IMR-90 (cell line): ENCODE results near the gene CNKSR2. TPM values are rescaled to one million over a fixed set of nuclear protein-coding genes. Genes with fewer than 3 reads are reported as not detected.

ENCODE experiments used
- ATAC-seq: fragments of 200-7000 bp; cut with Tn5 transposase; 2 replicates; pipeline ENCODE4 v1.9.1; 2020; ENCODE audit warnings: low read depth, mild to moderate bottlenecking, moderate library complexity
- BruUV-seq: library from RNA; stranded (reverse); fragments of 400-500 nt; replicated peaks from 2 replicates; lab custom pipeline; 2021; lab: Mats Ljungman, UMichigan
- CTCF ChIA-PET: fragments of 300-600 bp; formaldehyde crosslinking; extraction: SDS; loops from one replicate; lab custom pipeline; 2021; ENCODE audit warnings: antibody characterized with exemption; lab: Yijun Ruan, JAX
- POLR2A ChIA-PET: fragments of 300-600 bp; sonication (Branson Sonifier 250); formaldehyde crosslinking; loops from one replicate; lab custom pipeline; 2022; ENCODE audit warnings: antibody characterized with exemption; ENCODE audit not compliant: unreplicated experiment; lab: Charles Lee
- DNase-seq: peaks from one replicate; pipeline ENCODE4 v3.0.0; 2013
- H2AFZ ChIP-seq: replicated peaks from 2 replicates; pipeline ENCODE3; 2013; ENCODE audit warnings: low read length, mild to moderate bottlenecking; ENCODE audit not compliant: poor library complexity
- H2AK5ac ChIP-seq: 2 replicates; pipeline ENCODE4 v1.6.1; 2013; ENCODE audit warnings: low read depth, low read length, inconsistent platforms
- H2AK9ac ChIP-seq: replicated peaks from 2 replicates; pipeline ENCODE3; 2013; ENCODE audit warnings: mild to moderate bottlenecking, low read depth, low read length, moderate library complexity; ENCODE audit not compliant: poor library complexity
- H2BK120ac ChIP-seq: 2 replicates; pipeline ENCODE4 v1.6.1; 2013; ENCODE audit warnings: low read depth, low read length, inconsistent platforms
- H2BK15ac ChIP-seq: 3 replicates; pipeline ENCODE4 v1.6.1; 2013; ENCODE audit warnings: low read depth, low read length, inconsistent platforms
- H2BK20ac ChIP-seq: 2 replicates; pipeline ENCODE4 v1.6.1; 2013; ENCODE audit warnings: low read depth, mild to moderate bottlenecking, inconsistent platforms, low read length, moderate library complexity
- H2BK5ac ChIP-seq: 2 replicates; pipeline ENCODE4 v1.6.1; 2013; ENCODE audit warnings: mild to moderate bottlenecking, low read depth, low read length, inconsistent platforms; ENCODE audit not compliant: poor library complexity, severe bottlenecking
- H3K14ac ChIP-seq: replicated peaks from 2 replicates; pipeline ENCODE4 v1.6.1; 2013; ENCODE audit warnings: low read depth, low read length, inconsistent platforms
- H3K18ac ChIP-seq: 2 replicates; pipeline ENCODE4 v1.6.1; 2013; ENCODE audit warnings: low read depth, low read length, control low read depth
- H3K23ac ChIP-seq: 2 replicates; pipeline ENCODE4 v1.6.1; 2013; ENCODE audit warnings: low read depth, low read length, inconsistent platforms
- H3K27ac ChIP-seq: 2 replicates; pipeline ENCODE4 v1.5.1; 2013; ENCODE audit warnings: mild to moderate bottlenecking, control low read depth, low read length; ENCODE audit not compliant: insufficient read depth
- H3K27me3 ChIP-seq: 2 replicates; pipeline ENCODE4 v1.6.1; 2013; ENCODE audit warnings: low read length; ENCODE audit not compliant: control insufficient read depth, insufficient read depth
- H3K36me3 ChIP-seq: 2 replicates; pipeline ENCODE4 v1.6.1; 2013; ENCODE audit warnings: low read length, mixed read lengths; ENCODE audit not compliant: control insufficient read depth, insufficient read depth
- H3K4ac ChIP-seq: 2 replicates; pipeline ENCODE4 v1.6.1; 2013; ENCODE audit warnings: low read depth, low read length, inconsistent platforms
- H3K4me1 ChIP-seq: 2 replicates; pipeline ENCODE4 v1.6.1; 2013; ENCODE audit warnings: low read length, mixed read lengths; ENCODE audit not compliant: control insufficient read depth, insufficient read depth
- H3K4me2 ChIP-seq: 2 replicates; pipeline ENCODE4 v1.6.1; 2013; ENCODE audit warnings: low read depth, mild to moderate bottlenecking, control low read depth, low read length, moderate library complexity
- H3K4me3 ChIP-seq: 2 replicates; pipeline ENCODE4 v1.5.1; 2013; ENCODE audit warnings: low read depth, mild to moderate bottlenecking, control low read depth, low read length, moderate library complexity; ENCODE audit not compliant: insufficient read depth
- H3K56ac ChIP-seq: 2 replicates; pipeline ENCODE4 v1.6.1; 2013; ENCODE audit warnings: low read length, inconsistent platforms; ENCODE audit not compliant: insufficient read depth; ENCODE audit errors: extremely low read depth
- H3K79me1 ChIP-seq, 2 experiments: 2 replicates each; pipeline ENCODE4 v1.6.1; 2013; ENCODE audit warnings: low read length in 2 of 2, inconsistent platforms in 1 of 2, low read depth in 1 of 2
- H3K9ac ChIP-seq: 2 replicates; pipeline ENCODE4 v1.6.1; 2013; ENCODE audit warnings: low read depth, low read length, control low read depth
- H3K9me1 ChIP-seq: 2 replicates; pipeline ENCODE4 v1.6.1; 2013; ENCODE audit warnings: low read length, inconsistent platforms; ENCODE audit not compliant: insufficient read depth
- H3K9me3 ChIP-seq: 2 replicates; pipeline ENCODE4 v1.6.1; 2013; ENCODE audit warnings: low read length; ENCODE audit not compliant: control insufficient read depth, insufficient read depth
- H4K20me1 ChIP-seq: 2 replicates; pipeline ENCODE4 v1.6.1; 2013; ENCODE audit warnings: low read length, inconsistent platforms; ENCODE audit not compliant: insufficient read depth
- H4K5ac ChIP-seq: 2 replicates; pipeline ENCODE4 v1.6.1; 2013; ENCODE audit warnings: mild to moderate bottlenecking, low read depth, low read length, control low read depth
- H4K8ac ChIP-seq, 2 experiments: 2 replicates each; pipeline ENCODE4 v1.6.1; 2013; ENCODE audit warnings: low read depth in 2 of 2, low read length in 2 of 2, control low read depth in 1 of 2, inconsistent platforms in 1 of 2
- H4K91ac ChIP-seq: 2 replicates; pipeline ENCODE4 v1.6.1; 2013; ENCODE audit warnings: low read depth, low read length, inconsistent platforms; ENCODE audit not compliant: insufficient read depth
- BHLHE40 ChIP-seq: fragments of 150-350 bp; IDR thresholded peaks from 2 replicates; pipeline ENCODE4 v1.6.1; 2016; ENCODE audit warnings: mild to moderate bottlenecking, low read depth, low read length
- CHD1 ChIP-seq: IDR thresholded peaks from 2 replicates; pipeline ENCODE4 v1.6.1; 2012; ENCODE audit warnings: low read depth, low read length, improper control_type of control experiment
- FOS ChIP-seq: fragments of 150-350 bp; IDR thresholded peaks from 2 replicates; pipeline ENCODE4 v1.6.1; 2016; ENCODE audit warnings: low read depth, low read length
- MAFK ChIP-seq: IDR thresholded peaks from 2 replicates; pipeline ENCODE4 v1.6.1; 2012; ENCODE audit warnings: low read depth, low read length, improper control_type of control experiment
- MXI1 ChIP-seq: IDR thresholded peaks from 2 replicates; pipeline ENCODE4 v1.6.1; 2012; ENCODE audit warnings: low read depth, mild to moderate bottlenecking, low read length, moderate library complexity, borderline replicate concordance
- POLR2A ChIP-seq: IDR thresholded peaks from 2 replicates; pipeline ENCODE4 v1.6.1; 2012; ENCODE audit warnings: mild to moderate bottlenecking, low read depth, low read length
- RAD21 ChIP-seq: IDR thresholded peaks from 2 replicates; pipeline ENCODE4 v1.6.1; 2012; ENCODE audit warnings: low read length, improper control_type of control experiment
- SMC3 ChIP-seq: fragments of 150-350 bp; IDR thresholded peaks from 2 replicates; pipeline ENCODE4 v1.6.1; 2016; ENCODE audit warnings: low read depth, mild to moderate bottlenecking, antibody characterized with exemption, low read length, moderate library complexity
- WGBS, 2 experiments: methylation state at CpG; one replicate each; pipeline versions ENCODE4 v1.1.5 to v1.1.7; 2013; ENCODE audit warnings: missing lambda C conversion rate in 2 of 2; ENCODE audit not compliant: insufficient read length in 1 of 2; ENCODE audit errors: extremely low coverage in 2 of 2; 5-methylcytosine and 5-hydroxymethylcytosine counted together
- dilution Hi-C: fragments of 300-500 bp; cut with HindIII; formaldehyde crosslinking; loops from one replicate; pipeline ENCODE4 v1.14.3; 2018; ENCODE audit warnings: low sequenced_read_pairs; ENCODE audit not compliant: unreplicated experiment
- in situ Hi-C: fragments of 300-500 bp; cut with MboI; formaldehyde crosslinking; loops from 3 replicates; pipeline ENCODE4 v1.14.3; 2019; ENCODE audit warnings: low sequenced_read_pairs, inconsistent platforms, mixed read lengths
- intact Hi-C: fragments of 100-400 bp; cut with micrococcal nuclease; formaldehyde crosslinking; loops from 2 replicates; pipeline ENCODE4 v1.10.0; 2022
- polyA plus RNA-seq, 3 experiments: library from polyadenylated mRNA; depleted of rRNA; stranded (reverse); fragments of >200 nt; gene quantifications; 2 replicates each; pipeline ENCODE4 v1.2.3, GENCODE V29; 2012; ENCODE audit warnings: low replicate concordance in 1 of 3
- total RNA-seq: library from RNA; depleted of rRNA; stranded (reverse); fragments of >200 nt; gene quantifications from 2 replicates; pipeline ENCODE4 v1.2.3, GENCODE V29; 2012
- TF ChIP-seq, protein P1 (sequence below): fragments of 150-350 bp; IDR thresholded peaks from 2 replicates; pipeline ENCODE4 v1.6.1; 2017; ENCODE audit warnings: mild to moderate bottlenecking, antibody characterized with exemption, low read length, low read depth
- TF ChIP-seq, protein P2 (sequence below): conservative IDR thresholded peaks from 2 replicates; pipeline ENCODE4 v1.5.1; 2012; ENCODE audit warnings: mild to moderate bottlenecking, low read depth, low read length, improper control_type of control experiment

Gene CNKSR2
- total and polyA plus RNA-seq, 2 of the 4 experiments (the other 2 are of a cell fraction): 0.14 to 0.90 TPM

DNA sequence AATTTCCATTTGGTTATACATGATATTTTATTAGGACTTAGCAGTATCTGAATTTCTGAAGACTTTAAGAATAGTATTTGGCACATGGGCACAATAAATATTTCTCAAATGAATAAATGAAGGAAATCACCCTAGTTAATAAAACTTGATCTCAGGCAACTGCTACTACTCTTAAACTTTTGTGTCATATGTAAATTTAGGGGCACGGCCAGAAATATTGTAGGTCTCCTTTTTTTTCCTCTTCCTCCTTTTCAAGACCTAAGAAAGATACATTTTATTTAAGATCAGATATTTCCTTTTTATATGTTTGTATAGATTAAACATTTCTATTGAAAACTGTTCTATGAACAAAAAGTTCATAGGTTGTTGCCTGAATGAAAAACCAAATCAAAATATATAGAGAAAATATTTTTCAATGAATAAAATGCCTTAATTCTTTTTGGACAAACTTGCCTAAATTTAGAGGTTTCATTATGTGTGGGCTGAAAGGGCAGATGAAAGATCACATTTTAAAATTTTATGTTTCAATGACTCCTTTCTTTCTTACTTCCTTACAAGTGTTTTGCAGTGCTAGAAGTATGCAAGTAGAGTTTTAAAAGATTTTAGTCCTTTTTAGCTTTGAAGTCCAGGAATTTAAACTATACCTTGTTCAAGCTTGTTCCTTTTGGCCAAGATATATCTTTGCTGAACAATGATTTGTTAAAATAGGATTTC, 26.3 kb downstream of the CNKSR2 start:
- dilution Hi-C loops: no loop called here
- H4K20me1 ChIP-seq: no peaks in the 10 kb centered on the region

More for the DNA sequence above, 26.3 kb downstream of the CNKSR2 start:
- Histone ChIP-seq H3K79me1 (no peaks in the 10 kb centered on the region), H4K91ac (no peak overlapping the region), H2AFZ (no peak overlapping the region), H3K18ac (no peak overlapping the region), H3K56ac (no peak overlapping the region), H3K9me3 (no peaks in the 10 kb centered on the region), H2AK5ac (no peak overlapping the region), H3K4me2 (no peak overlapping the region), H3K4me3 (no peak overlapping the region), H3K4ac (no peak overlapping the region), H3K27ac (no peak overlapping the region), H3K14ac (no peak overlapping the region), H3K9me1 (no peaks in the 10 kb centered on the region), H2BK5ac (no peak overlapping the region), H3K4me1 (no peaks in the 10 kb centered on the region), H4K5ac (no peak overlapping the region), H2BK120ac (no peak overlapping the region), H2BK15ac (no peak overlapping the region), H3K36me3 (no peaks in the 10 kb centered on the region), H2BK20ac (no peak overlapping the region), H3K23ac (no peak overlapping the region), H3K9ac (no peak overlapping the region), H4K8ac (no peak overlapping the region), H2AK9ac (no peak overlapping the region), H3K27me3 (no peaks in the 10 kb centered on the region)
- no peak for DNase-seq
- TF ChIP-seq, protein P1, sequence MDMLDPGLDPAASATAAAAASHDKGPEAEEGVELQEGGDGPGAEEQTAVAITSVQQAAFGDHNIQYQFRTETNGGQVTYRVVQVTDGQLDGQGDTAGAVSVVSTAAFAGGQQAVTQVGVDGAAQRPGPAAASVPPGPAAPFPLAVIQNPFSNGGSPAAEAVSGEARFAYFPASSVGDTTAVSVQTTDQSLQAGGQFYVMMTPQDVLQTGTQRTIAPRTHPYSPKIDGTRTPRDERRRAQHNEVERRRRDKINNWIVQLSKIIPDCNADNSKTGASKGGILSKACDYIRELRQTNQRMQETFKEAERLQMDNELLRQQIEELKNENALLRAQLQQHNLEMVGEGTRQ: no peak
- TF ChIP-seq RAD21 (no peak), BHLHE40 (no peak), MXI1 (no peak), POLR2A (no peak), MAFK (no peak), SMC3 (no peak), CHD1 (no peak), FOS (no peak)
- TF ChIP-seq, protein P2, sequence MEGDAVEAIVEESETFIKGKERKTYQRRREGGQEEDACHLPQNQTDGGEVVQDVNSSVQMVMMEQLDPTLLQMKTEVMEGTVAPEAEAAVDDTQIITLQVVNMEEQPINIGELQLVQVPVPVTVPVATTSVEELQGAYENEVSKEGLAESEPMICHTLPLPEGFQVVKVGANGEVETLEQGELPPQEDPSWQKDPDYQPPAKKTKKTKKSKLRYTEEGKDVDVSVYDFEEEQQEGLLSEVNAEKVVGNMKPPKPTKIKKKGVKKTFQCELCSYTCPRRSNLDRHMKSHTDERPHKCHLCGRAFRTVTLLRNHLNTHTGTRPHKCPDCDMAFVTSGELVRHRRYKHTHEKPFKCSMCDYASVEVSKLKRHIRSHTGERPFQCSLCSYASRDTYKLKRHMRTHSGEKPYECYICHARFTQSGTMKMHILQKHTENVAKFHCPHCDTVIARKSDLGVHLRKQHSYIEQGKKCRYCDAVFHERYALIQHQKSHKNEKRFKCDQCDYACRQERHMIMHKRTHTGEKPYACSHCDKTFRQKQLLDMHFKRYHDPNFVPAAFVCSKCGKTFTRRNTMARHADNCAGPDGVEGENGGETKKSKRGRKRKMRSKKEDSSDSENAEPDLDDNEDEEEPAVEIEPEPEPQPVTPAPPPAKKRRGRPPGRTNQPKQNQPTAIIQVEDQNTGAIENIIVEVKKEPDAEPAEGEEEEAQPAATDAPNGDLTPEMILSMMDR: no peak
- WGBS, 2 experiments: no CpG with 5 or more reads among the region's 1 CpG
- no TSS peak for BruUV-seq
- POLR2A ChIA-PET: no interaction called here
- ATAC-seq: no peak
- in situ Hi-C loops: no loop called here
- intact Hi-C loops: no loop called here
- CTCF ChIA-PET: no interaction called here
